ENCODE results near the gene ANKS1B.

The ANKS1B gene

DNA sequence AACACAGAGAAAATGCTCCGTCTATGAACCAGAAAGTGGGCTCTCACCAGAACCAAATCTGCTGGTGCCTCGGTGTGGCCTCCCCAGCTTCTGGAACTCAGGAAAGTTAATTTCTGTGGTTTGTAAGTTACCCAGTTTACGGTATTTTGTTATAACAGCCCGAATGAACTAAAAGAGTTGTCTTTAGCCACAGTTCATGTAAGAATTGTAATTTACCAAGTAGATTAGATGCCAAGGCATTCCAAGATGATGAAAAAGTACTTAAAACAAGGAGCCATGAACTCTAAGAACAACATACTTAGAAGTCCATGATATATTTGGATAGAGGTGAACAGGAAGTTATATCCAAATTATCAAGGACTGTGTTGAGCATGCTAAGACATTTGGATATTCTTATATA, 597.1 kb downstream of the ANKS1B start (continued):
- TF ChIP-seq, protein P1, sequence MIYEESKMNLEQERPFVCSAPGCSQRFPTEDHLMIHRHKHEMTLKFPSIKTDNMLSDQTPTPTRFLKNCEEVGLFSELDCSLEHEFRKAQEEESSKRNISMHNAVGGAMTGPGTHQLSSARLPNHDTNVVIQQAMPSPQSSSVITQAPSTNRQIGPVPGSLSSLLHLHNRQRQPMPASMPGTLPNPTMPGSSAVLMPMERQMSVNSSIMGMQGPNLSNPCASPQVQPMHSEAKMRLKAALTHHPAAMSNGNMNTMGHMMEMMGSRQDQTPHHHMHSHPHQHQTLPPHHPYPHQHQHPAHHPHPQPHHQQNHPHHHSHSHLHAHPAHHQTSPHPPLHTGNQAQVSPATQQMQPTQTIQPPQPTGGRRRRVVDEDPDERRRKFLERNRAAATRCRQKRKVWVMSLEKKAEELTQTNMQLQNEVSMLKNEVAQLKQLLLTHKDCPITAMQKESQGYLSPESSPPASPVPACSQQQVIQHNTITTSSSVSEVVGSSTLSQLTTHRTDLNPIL (CRISPR knock-in tag; IDR thresholded peaks at IDR 0.05; ENCODE audit: low read depth), result no peak
- TF ChIP-seq GLIS3 (CRISPR knock-in tag; IDR thresholded peaks at IDR 0.05), result no peak

DNA sequence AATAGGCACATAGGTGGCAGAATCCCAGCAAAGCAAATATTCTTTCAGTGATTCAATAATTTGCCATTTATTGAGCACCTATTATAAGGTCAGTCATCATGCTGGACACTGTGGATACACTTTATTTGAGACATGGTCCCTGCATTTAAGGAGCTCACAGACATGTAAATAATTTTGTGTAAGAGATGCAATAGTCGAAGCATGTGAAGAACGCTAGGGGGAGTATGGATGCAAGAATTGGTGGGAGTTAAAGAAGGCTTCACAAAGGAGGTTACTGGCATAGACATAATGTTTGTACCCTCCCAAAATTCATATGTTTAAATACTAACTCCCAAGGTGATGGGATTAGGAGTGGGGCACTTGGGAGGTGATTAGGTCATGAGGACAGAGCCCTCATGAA, 597.8 kb downstream of the ANKS1B start:
- TF ChIP-seq ZFP30 (CRISPR knock-in tag; IDR thresholded peaks at IDR 0.05) (no peak), ZNF8 (CRISPR knock-in tag; IDR thresholded peaks at IDR 0.05) (no peak), ISL1 (CRISPR knock-in tag; IDR thresholded peaks at IDR 0.05) (no peak), RARB (CRISPR knock-in tag; IDR thresholded peaks at IDR 0.05) (no peak), GLIS3 (CRISPR knock-in tag; IDR thresholded peaks at IDR 0.05) (no peak), ESRRG (CRISPR knock-in tag; IDR thresholded peaks at IDR 0.05) (no peak), ARNTL (CRISPR knock-in tag; IDR thresholded peaks at IDR 0.05; ENCODE audit: borderline replicate concordance, low read depth) (no peak), TOX (CRISPR knock-in tag; IDR thresholded peaks at IDR 0.05; ENCODE audit: borderline replicate concordance) (no peak), ZNF565 (CRISPR knock-in tag; conservative IDR thresholded peaks at IDR 0.05; ENCODE audit: low read depth) (no peak), CSDC2 (CRISPR knock-in tag; IDR thresholded peaks at IDR 0.05) (no peak)
- TF ChIP-seq, protein P2, sequence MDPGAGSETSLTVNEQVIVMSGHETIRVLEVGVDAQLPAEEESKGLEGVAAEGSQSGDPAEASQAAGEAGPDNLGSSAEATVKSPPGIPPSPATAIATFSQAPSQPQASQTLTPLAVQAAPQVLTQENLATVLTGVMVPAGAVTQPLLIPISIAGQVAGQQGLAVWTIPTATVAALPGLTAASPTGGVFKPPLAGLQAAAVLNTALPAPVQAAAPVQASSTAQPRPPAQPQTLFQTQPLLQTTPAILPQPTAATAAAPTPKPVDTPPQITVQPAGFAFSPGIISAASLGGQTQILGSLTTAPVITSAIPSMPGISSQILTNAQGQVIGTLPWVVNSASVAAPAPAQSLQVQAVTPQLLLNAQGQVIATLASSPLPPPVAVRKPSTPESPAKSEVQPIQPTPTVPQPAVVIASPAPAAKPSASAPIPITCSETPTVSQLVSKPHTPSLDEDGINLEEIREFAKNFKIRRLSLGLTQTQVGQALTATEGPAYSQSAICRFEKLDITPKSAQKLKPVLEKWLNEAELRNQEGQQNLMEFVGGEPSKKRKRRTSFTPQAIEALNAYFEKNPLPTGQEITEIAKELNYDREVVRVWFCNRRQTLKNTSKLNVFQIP (CRISPR knock-in tag; IDR thresholded peaks at IDR 0.05; ENCODE audit: borderline replicate concordance, low read depth), result no peak
- TF ChIP-seq, protein P3, sequence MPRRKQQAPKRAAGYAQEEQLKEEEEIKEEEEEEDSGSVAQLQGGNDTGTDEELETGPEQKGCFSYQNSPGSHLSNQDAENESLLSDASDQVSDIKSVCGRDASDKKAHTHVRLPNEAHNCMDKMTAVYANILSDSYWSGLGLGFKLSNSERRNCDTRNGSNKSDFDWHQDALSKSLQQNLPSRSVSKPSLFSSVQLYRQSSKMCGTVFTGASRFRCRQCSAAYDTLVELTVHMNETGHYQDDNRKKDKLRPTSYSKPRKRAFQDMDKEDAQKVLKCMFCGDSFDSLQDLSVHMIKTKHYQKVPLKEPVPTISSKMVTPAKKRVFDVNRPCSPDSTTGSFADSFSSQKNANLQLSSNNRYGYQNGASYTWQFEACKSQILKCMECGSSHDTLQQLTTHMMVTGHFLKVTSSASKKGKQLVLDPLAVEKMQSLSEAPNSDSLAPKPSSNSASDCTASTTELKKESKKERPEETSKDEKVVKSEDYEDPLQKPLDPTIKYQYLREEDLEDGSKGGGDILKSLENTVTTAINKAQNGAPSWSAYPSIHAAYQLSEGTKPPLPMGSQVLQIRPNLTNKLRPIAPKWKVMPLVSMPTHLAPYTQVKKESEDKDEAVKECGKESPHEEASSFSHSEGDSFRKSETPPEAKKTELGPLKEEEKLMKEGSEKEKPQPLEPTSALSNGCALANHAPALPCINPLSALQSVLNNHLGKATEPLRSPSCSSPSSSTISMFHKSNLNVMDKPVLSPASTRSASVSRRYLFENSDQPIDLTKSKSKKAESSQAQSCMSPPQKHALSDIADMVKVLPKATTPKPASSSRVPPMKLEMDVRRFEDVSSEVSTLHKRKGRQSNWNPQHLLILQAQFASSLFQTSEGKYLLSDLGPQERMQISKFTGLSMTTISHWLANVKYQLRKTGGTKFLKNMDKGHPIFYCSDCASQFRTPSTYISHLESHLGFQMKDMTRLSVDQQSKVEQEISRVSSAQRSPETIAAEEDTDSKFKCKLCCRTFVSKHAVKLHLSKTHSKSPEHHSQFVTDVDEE (CRISPR knock-in tag; IDR thresholded peaks at IDR 0.05), result no peak
- TF ChIP-seq, protein P4, sequence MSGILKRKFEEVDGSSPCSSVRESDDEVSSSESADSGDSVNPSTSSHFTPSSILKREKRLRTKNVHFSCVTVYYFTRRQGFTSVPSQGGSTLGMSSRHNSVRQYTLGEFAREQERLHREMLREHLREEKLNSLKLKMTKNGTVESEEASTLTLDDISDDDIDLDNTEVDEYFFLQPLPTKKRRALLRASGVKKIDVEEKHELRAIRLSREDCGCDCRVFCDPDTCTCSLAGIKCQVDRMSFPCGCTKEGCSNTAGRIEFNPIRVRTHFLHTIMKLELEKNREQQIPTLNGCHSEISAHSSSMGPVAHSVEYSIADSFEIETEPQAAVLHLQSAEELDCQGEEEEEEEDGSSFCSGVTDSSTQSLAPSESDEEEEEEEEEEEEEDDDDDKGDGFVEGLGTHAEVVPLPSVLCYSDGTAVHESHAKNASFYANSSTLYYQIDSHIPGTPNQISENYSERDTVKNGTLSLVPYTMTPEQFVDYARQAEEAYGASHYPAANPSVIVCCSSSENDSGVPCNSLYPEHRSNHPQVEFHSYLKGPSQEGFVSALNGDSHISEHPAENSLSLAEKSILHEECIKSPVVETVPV (CRISPR knock-in tag; IDR thresholded peaks at IDR 0.05), result no peak
- TF ChIP-seq, protein P5, sequence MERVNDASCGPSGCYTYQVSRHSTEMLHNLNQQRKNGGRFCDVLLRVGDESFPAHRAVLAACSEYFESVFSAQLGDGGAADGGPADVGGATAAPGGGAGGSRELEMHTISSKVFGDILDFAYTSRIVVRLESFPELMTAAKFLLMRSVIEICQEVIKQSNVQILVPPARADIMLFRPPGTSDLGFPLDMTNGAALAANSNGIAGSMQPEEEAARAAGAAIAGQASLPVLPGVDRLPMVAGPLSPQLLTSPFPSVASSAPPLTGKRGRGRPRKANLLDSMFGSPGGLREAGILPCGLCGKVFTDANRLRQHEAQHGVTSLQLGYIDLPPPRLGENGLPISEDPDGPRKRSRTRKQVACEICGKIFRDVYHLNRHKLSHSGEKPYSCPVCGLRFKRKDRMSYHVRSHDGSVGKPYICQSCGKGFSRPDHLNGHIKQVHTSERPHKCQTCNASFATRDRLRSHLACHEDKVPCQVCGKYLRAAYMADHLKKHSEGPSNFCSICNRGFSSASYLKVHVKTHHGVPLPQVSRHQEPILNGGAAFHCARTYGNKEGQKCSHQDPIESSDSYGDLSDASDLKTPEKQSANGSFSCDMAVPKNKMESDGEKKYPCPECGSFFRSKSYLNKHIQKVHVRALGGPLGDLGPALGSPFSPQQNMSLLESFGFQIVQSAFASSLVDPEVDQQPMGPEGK (CRISPR knock-in tag; IDR thresholded peaks at IDR 0.05; ENCODE audit: borderline replicate concordance), result no peak
- peak; percentile 66 for ATAC-seq

- no peak for TF ChIP-seq ISL1 (CRISPR knock-in tag; IDR thresholded peaks at IDR 0.05)
- TF ChIP-seq ZFP30 (CRISPR knock-in tag; IDR thresholded peaks at IDR 0.05), result no peak
- TF ChIP-seq RARB (CRISPR knock-in tag; IDR thresholded peaks at IDR 0.05), result no peak
- no peak for TF ChIP-seq TCF4 (CRISPR knock-in tag; IDR thresholded peaks at IDR 0.05; ENCODE audit: borderline replicate concordance)
- TF ChIP-seq ESRRG (CRISPR knock-in tag; IDR thresholded peaks at IDR 0.05), result no peak
- no peak for TF ChIP-seq ZNF565 (CRISPR knock-in tag; conservative IDR thresholded peaks at IDR 0.05; ENCODE audit: low read depth)
- no peak for ATAC-seq
These were observed 601.5 kb downstream of the ANKS1B start for GRCh38 chr12:99383258-99383657.

GRCh38 chr12:99381992-99382391, 602.7 kb downstream of the ANKS1B start:
- TF ChIP-seq ZNF565 (CRISPR knock-in tag; conservative IDR thresholded peaks at IDR 0.05; ENCODE audit: low read depth), result no peak
- no peak for TF ChIP-seq ZFP3 (CRISPR knock-in tag; IDR thresholded peaks at IDR 0.05)
- no peak for TF ChIP-seq RARB (CRISPR knock-in tag; IDR thresholded peaks at IDR 0.05)
- TF ChIP-seq, protein P4 (CRISPR knock-in tag; IDR thresholded peaks at IDR 0.05), result no peak
- TF ChIP-seq ARNTL (CRISPR knock-in tag; IDR thresholded peaks at IDR 0.05; ENCODE audit: borderline replicate concordance, low read depth), result no peak
- TF ChIP-seq ZFP30 (CRISPR knock-in tag; IDR thresholded peaks at IDR 0.05), result no peak
- no peak for TF ChIP-seq CSDC2 (CRISPR knock-in tag; IDR thresholded peaks at IDR 0.05)
- no peak for TF ChIP-seq BACH2 (CRISPR knock-in tag; IDR thresholded peaks at IDR 0.05; ENCODE audit: borderline replicate concordance)
- TF ChIP-seq PPARA (CRISPR knock-in tag; IDR thresholded peaks at IDR 0.05; ENCODE audit: borderline replicate concordance), result no peak
- TF ChIP-seq TCF4 (CRISPR knock-in tag; IDR thresholded peaks at IDR 0.05; ENCODE audit: borderline replicate concordance), result no peak
- no peak for TF ChIP-seq OSR1 (CRISPR knock-in tag; IDR thresholded peaks at IDR 0.05)
- no peak for TF ChIP-seq SNAI2 (CRISPR knock-in tag; IDR thresholded peaks at IDR 0.05)
- no peak for TF ChIP-seq TOX (CRISPR knock-in tag; IDR thresholded peaks at IDR 0.05; ENCODE audit: borderline replicate concordance)
- TF ChIP-seq ZNF8 (CRISPR knock-in tag; IDR thresholded peaks at IDR 0.05), result no peak
- no peak for TF ChIP-seq ISL1 (CRISPR knock-in tag; IDR thresholded peaks at IDR 0.05)
- ATAC-seq, result peak; percentile 45; the same call in 2 of the 3 replicates
